HG02840 (cell line): Measurements from ENCODE around the gene GATAD2A.

Experiments used
- ATAC-seq: cut with Tn5 transposase; IDR thresholded peaks from one replicate; pipeline ENCODE4 v1.9.1; 2021; ENCODE audit warnings: mild to moderate bottlenecking, moderate library complexity, moderate number of reproducible peaks; ENCODE audit not compliant: unreplicated experiment, low FRiP score

Gene GATAD2A

DNA sequence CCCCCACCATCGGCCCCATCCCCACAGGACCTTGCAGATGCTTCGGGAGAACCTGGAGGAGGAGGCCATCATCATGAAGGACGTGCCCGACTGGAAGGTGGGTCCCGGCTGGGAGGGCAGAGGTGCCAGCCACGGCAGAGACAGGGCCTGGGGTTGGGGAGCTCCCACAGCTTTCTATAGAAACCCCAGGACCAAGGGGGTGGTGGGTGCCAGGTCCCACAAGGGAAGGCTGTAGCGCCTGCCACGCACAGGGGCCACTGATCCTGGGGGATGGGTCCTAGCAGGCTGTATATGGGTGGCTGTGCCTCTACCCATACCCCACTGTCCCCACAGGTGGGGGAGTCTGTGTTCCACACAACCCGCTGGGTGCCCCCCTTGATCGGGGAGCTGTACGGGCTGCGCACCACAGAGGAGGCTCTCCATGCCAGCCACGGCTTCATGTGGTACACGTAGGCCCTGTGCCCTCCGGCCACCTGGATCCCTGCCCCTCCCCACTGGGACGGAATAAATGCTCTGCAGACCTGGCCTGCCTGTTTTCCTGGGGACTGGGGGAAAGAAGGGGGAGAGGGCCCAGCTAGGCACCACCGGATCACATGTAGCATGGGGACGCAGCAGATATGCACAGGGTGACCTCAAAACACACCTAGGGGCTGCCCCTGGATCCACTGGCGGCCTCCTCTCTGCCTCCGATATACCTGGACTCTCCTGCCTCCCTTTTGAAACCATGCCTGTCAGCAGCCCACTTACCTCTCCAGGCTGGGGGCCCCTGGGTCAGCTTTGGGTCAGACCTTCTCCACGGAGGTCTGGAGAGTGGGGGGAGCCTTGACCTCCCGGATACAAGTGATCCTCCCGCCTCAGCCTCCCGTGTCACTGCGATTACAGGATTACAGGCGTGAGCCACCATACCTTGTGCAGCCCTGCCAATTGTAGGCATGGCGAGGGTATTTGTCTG is 122.5 kb downstream of the GATAD2A start:
- no peak for ATAC-seq

DNA sequence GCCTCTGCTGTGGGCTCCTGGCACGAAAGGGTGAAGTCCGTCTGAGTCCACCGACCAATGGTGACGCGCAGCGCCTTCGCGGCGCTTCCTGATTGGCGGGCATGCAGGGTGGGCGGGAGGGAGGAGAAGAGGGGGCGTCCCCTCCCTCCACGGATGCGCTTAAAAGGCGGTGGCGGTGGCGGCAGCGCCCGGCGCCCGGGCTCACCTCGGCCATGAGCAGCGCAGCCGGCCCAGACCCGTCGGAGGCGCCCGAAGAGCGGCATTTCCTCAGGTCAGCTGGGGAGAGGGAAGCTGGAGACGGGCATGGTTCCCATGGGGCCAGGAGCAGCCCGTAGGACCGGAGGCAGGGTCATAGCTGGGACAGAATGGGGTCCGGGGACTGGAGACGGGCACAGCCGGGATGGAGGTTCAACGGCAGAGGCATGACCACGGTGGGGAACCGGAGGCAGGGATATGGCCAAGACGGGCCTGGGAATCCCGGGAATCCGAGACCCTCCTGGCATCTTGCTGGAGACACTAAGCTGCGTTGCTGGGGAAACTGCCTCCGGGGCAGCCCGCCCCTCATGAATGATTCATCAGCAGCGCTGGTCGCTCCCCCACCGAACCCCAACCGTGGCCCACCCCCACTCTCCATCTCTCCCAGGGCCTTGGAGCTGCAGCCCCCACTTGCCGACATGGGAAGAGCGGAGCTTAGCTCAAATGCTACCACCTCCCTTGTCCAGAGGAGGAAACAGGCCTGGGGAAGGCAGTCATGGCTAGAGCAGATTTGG is 123.4 kb downstream of the GATAD2A start, which contains the start of gene YJEFN3:
Gene YJEFN3, plus strand, starts transcription at position 191 of the 770 bp plus-strand sequence. Its CDS starts 22 bp downstream, at position 213.
- no peak for ATAC-seq

DNA sequence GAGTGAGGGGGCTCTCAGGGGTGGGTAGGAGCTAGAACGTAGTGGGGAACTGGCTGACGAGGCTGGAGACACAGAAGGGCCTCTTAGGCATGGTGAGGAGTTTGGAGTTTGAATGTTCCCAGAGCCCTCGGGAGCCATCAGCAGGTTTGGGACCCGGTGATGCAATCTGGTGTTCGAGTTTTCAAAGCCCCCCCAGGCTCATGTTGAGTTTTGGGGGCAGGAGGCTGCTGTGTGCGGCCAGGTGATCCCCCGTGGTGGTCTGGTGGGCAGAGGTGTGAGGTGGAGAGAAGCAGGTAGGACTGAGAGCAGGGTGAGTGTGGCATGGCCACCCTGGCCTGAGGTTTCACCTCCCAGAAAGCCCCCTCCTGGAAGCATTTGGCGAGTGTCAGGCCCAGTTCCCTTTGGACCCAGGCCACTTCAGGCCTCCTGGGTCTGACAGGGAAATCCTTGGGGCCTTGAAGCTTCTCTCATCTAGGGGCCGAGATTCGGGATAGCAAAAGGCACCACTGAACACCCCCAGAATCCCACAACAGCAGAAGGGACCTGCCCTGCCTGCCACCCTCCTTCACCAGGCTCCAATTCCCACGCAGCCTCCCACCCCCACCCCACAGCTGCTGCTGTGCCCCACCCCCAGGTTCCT is 124.4 kb downstream of the GATAD2A start:
- no peak for ATAC-seq

DNA sequence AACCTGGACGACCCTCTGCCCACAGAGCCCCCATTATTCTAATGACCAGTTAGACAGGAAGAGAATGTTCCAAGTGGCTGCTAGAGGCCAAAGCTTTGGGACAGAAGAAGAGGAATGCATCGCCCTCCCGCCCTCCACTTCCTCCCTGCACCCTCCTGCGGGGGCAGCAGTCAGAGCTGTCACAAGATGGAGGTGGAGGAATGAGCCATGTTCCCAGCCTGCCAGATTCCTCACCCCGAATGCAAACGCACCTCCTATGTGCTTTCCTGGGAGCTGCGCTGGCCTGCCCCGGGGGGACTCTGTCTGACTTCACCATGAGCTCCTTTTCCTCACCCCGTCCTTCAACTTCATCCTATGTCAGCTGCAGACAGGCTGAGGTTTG is 124.9 kb downstream of the GATAD2A start:
- no peak for ATAC-seq

DNA sequence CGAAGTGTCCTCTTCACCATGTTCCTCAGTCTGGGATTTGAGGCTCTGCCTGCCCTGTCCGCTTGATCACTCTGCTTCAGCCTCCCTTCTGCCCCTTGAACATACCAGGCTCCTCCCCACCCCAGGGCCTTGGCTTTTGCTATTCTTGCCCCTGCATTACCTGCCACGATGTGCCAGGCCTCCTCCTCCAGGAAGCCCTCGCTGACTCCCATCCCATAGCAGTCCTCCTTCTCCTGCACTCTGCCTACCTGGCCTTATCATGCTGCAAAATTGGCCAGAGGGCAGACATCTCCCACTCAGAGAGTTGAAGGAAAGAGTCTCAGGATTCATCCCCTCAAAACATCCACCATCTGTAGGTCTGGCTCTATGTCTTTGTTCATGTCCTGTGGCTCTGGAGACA is 125.4 kb downstream of the GATAD2A start:
- ATAC-seq = no peak

DNA sequence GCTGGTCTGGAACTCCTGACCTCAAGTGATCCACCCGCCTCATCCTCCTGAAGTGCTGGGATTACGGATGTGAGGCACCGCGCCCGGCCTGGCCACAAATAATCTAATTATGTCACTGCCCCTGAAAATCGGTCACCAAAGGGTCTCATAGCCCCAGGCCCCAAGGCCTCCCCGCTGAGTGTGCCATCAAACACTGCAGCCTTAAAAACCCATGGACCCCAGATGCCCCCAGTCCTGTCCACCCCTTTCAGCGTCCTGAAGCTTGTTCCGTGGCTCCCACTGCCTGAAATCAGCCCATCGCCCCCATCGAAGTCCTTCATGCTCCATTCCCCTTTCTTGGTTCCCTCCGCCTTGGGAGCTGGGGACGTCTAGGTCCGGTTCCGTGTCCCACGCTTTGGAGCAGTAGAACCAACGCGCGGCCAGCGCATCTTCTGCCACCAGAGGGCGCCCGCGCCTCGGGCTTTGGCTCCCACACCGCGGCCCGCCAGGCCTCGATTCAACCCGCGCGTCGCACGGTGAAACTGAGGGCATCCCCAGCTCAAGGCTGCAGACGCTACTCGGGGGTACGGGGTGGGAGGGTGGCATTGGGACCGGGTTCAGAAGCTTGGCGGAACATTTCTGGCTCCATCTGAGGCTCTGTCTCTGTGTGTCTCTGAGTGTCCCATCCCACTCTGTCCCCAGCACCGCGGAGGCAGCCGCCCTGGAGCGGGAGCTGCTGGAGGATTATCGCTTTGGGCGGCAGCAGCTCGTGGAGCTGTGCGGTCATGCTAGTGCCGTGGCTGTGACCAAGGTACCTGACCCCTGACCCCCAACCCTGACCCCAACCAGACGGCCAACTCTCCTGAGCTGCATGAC is 126.7 kb downstream of the GATAD2A start:
- no peak for ATAC-seq

DNA sequence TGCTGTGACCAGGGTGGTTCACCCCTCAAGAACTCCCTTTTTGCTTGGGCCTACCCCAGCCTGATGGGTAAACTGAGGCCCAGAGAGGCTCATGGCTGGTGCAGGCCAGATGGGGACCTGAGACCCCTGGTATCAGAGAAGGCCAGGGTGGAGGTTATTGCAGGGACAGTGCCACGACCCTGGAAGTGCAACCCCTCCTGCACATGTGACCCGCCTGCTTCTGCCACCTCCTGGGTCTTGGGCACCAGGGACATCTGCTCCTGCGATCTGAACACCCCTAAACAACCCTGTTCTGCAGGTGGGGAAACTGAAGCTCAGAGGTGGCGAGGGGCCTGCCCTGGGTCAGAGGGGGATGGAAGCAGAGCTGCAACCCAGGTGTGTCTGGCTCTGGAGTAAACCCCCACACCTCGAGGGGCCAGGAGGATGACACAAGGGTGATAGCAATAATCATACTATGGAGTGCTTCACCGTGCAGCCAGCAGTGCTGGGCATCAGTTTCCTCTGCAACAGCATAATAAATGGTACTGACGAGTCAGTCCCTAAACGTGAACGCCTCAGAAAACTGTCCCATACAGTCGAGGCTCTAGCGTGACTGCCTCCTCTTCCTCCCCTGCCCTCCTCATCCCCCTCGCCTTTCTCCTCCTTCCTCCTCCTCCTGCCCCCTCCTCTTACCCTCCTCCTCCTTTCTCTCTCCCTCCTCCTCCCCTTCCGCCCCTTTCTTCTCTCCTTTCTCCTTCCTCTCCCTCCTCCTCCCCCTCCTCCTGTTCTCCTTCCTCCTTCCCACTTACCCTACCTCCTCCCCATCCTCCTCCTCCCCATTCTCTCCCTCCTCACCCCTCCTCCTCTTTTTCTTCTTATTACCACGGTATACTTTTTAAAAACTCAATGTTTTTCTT is 127.6 kb downstream of the GATAD2A start:
- no peak for ATAC-seq

DNA sequence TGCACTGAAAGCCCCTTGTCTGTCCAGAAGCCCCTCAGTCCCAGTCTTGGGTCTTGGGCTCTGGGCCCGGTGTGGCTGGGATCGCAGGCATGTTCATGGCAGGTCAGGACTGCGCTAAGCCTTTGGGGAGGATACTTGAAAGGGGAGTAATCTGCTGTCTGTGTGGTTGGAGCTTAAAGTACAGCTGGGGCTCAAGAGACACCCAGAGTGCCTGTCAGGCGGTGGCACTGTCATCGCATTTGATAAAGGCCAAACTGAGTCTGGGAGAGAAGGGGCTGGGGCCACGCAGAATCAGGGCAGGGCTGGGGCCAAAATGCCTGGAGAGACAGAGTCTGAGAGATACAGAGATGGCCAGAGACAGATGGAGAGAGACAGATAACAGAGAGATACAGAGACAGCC is 128.4 kb downstream of the GATAD2A start:
- ATAC-seq = no peak

DNA sequence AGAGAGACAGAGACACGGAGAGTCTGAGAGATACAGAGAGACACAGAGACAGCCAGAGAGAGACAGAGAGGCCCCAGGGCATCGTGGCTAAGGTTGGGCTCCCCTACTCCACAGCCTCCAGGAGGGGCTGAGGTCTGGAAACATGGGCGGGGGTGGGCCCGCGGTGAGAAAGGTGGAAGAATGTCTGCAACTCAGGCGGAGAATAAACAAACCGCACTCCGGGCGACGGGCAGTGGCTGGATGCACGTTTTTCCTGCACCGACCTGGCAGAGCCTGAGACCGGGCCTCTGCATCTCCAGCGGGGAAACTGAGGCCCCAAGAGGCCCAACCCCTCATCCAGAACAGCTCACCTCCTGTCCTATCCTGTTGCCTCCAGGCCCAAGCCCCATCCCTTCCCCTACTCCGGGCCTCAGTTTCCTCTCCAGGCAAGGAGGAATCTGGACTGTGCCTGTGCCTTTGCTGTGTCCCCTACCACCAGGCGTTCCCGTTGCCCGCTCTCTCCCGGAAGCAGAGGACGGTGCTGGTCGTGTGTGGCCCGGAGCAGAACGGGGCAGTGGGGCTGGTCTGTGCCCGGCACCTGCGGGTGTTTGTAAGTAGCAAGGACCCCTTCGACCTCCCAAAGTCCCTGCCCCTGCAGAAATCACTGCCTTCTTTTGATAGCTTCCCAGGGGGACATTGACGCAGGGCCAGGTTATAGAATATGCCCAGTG is 129.2 kb downstream of the GATAD2A start:
- ATAC-seq = no peak

DNA sequence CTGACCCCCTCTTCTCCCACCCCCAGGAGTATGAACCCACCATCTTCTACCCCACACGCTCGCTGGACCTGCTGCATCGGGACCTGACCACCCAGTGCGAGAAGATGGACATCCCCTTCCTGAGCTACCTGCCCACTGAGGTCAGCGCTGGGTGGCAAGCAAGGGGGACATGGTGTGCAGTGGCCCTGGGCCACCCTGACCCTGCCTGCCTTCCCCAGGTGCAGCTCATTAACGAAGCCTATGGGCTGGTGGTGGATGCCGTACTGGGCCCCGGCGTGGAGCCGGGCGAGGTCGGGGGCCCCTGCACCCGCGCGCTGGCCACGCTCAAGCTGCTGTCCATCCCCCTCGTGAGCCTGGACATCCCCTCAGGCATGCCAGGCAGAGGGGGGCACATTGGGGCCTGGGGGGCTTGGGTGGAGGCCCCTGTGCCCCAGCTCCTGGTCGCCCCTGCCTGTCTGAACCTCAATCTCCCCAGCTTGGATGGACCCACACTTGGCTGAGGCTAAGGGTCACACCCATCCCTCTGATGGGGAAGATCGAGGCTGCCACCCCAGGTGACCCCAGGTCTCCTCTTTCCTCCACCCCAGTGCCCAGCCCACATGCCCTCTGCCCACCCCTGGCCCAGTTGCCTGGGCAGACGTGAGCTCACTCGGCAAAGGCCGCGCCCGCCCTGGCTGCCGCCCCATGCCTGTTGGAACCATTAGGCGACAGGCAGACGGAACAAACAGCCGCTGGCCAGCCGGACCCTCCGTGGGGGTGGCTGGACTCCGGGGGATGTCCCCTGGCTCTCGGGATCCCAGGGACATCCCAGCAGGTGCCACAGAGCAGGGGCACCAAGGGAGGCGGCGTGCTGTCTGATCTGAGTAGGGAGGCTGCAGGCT is 130.1 kb downstream of the GATAD2A start:
- ATAC-seq = no peak

DNA sequence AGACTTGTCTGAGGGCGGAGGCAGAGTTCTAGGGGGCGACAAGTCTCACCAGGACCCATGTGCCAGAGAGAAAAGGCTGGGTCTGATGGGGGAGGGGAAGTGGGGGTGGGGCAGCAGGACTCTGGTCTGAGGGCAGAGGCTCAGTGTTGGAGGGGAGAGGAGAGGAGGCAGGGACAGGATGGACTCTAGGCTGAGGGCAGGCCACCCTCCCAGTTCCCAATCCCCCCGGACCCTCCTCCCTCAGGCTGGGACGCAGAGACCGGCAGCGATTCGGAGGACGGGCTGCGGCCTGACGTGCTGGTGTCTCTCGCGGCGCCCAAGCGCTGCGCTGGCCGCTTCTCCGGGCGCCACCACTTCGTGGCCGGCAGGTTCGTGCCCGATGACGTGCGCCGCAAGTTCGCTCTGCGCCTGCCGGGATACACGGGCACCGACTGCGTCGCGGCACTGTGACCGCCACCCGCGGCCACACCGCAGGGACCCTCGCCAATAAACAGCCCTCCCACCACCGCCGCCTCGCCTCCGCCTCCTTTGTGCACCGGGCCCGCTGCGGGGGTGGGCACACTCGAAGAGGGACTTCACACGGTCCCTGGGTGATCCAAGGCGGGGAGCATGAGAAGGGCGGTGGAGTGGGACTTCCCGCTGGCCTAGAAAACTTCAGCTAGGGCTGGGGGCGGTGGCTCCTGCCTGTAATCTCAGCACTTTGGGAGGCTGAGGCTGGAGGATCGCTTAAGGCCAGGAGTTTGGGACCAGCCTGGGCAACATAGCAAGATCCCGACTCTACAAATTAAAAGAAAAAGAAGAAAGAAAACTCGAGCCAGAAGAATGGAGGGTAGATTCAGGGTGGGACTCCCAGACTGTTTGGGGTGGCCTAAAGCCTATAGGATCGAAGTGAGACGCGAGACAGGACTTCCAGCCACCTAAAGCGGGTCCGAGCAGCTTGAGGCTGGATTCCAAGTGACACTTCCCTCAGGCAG is 131.9 kb downstream of the GATAD2A start:
- ATAC-seq = no peak

DNA sequence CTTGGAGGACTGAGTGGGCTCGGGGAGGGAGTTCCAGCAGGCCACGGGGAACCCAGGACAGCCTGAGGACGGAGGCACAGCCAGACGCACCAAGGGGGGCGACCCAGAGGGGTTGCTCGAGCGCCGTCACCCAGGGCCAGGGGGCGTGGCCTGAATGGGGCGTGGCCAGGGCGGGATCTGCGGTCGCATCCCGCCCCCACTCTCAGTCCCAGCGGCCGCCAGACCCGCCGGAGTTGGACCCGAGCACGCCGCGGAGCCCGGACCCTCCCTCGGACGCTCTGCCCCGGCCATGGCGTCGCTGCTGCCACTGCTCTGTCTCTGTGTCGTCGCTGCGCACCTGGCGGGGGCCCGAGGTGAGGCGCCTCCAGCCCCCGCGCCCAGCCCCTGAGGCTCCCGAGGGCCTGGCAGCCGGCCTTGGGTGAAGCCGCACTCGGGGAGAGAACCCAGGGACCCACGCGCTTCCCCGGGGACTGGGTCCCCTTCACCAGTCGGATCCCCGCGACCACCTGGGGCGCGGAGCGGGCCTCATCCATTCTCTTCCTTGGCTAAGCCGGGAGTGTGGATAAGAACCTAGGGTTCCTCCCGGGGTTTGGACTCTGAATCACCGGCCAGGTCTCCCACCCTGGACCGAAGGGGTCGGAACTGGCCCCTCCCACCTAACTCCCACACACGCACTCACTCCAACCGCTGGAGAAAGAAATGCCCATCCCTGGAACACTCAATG is 132.7 kb downstream of the GATAD2A start, which contains the start of gene CILP2:
Gene CILP2, plus strand, starts transcription at position 205 of the 724 bp plus-strand sequence. Its CDS starts 85 bp downstream, at position 290.
- ATAC-seq = no peak

DNA sequence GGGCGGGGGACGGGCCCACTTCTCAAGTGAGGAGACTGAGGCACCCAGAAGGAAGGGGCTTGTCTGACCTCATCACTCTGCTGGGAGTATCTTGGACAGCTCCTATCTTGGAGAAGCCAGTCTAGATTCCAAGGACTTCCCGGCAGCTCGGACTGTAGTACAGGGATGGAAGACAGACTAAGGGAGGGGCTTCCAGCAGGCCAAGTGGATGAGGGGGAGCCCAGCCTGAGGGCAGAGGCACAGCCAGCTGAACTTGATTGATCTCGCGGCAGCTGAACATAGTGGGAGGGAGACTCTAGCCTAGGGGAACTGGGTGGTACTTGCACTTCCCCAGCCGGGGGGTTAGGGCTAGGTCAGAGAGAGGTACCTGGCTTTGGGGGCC is 133.3 kb downstream of the GATAD2A start:
- ATAC-seq = no peak

DNA sequence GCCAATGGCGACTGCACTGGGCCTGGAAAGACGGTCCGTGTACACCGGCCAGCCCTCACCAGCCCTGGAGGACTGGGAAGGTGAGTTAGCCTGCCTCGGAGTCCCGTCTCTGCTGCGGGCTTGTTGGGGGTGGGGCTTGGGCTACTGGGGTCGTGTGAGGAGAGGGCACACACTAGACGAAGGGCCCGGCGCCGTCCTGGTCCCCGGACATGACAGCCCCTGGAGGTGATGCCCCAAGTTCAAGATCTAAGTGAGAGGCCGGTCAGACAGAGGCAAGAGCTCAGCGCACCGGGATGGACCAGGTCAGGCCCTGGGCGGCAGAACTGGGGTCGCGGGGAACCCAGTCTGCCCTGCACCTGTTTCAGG is 134.2 kb downstream of the GATAD2A start:
- no peak for ATAC-seq

DNA sequence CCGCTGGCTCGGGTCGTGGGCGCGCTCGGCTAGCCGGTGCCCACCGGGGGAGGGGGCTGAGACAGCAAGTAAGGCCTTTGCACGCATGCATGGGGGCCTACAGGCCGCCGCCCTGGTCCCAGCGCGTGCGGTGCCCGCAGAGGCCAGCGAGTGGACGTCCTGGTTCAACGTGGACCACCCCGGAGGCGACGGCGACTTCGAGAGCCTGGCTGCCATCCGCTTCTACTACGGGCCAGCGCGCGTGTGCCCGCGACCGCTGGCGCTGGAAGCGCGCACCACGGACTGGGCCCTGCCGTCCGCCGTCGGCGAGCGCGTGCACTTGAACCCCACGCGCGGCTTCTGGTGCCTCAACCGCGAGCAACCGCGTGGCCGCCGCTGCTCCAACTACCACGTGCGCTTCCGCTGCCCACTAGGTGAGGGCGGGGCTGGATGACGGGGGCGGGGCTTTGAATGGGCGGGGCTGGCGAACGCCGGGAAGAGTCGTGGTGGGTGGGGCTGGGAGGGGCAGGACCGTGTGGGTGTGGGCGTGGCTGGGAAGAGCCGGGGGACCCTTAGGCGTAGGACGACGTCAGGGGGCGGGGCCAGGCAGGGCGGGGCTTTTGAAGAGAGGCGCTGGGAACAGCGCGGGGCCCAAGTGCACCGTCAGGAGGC is 134.7 kb downstream of the GATAD2A start:
- ATAC-seq = no peak
